ENCODE results near the gene JUN.

GRCh38 chr1:58830291-58830690 is 46.4 kb upstream of the JUN start:
- TF ChIP-seq, protein P1, sequence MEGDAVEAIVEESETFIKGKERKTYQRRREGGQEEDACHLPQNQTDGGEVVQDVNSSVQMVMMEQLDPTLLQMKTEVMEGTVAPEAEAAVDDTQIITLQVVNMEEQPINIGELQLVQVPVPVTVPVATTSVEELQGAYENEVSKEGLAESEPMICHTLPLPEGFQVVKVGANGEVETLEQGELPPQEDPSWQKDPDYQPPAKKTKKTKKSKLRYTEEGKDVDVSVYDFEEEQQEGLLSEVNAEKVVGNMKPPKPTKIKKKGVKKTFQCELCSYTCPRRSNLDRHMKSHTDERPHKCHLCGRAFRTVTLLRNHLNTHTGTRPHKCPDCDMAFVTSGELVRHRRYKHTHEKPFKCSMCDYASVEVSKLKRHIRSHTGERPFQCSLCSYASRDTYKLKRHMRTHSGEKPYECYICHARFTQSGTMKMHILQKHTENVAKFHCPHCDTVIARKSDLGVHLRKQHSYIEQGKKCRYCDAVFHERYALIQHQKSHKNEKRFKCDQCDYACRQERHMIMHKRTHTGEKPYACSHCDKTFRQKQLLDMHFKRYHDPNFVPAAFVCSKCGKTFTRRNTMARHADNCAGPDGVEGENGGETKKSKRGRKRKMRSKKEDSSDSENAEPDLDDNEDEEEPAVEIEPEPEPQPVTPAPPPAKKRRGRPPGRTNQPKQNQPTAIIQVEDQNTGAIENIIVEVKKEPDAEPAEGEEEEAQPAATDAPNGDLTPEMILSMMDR (IDR thresholded peaks at IDR 0.05) = no peak
- no peak for TF ChIP-seq EP300 (IDR thresholded peaks at IDR 0.05)
- TF ChIP-seq POLR2A (IDR thresholded peaks at IDR 0.05) = no peak
